Endodermal cell (in vitro differentiated cells): ENCODE measurements around the gene XKR7. TPM values are rescaled to one million over a fixed set of nuclear protein-coding genes. Genes with fewer than 3 reads are reported as not detected.

Source experiments
- DNase-seq: peaks from one replicate; pipeline ENCODE4 v3.0.0-alpha.2; 2017
- H3K27ac ChIP-seq: 2 replicates; pipeline ENCODE4 v1.5.1; 2013; ENCODE audit warnings: mild to moderate bottlenecking, low read depth, low read length, moderate library complexity
- H3K27me3 ChIP-seq: 2 replicates; pipeline ENCODE4 v1.6.1; 2013; ENCODE audit warnings: mild to moderate bottlenecking, low read length, moderate library complexity; ENCODE audit not compliant: insufficient read depth, control insufficient read depth, poor library complexity, severe bottlenecking
- H3K36me3 ChIP-seq: 2 replicates; pipeline ENCODE4 v1.7.0; 2013; ENCODE audit warnings: mild to moderate bottlenecking, low read length, moderate library complexity; ENCODE audit not compliant: control insufficient read depth, insufficient read depth
- H3K4me1 ChIP-seq: one replicate; pipeline ENCODE4 v1.7.0; 2013; ENCODE audit warnings: low read length; ENCODE audit not compliant: control insufficient read depth, insufficient read depth
- H3K4me3 ChIP-seq: 2 replicates; pipeline ENCODE4 v1.5.1; 2013; ENCODE audit warnings: mild to moderate bottlenecking, low read length, moderate library complexity
- H3K9ac ChIP-seq: 2 replicates; pipeline ENCODE4 v1.6.1; 2013; ENCODE audit warnings: mild to moderate bottlenecking, low read length, moderate library complexity; ENCODE audit not compliant: poor library complexity, severe bottlenecking; ENCODE audit errors: extremely low read depth
- H3K9me3 ChIP-seq: 2 replicates; pipeline ENCODE4 v1.6.1; 2013; ENCODE audit warnings: mild to moderate bottlenecking, low read length, moderate library complexity; ENCODE audit not compliant: control insufficient read depth
- H3K27ac Mint-ChIP-seq: 2 replicates; pipeline ENCODE4 v1.8.0; 2020; ENCODE audit warnings: mixed read lengths
- H3K27me3 Mint-ChIP-seq: 2 replicates; pipeline ENCODE4 v1.8.0; 2021; ENCODE audit warnings: mild to moderate bottlenecking, mixed read lengths; ENCODE audit not compliant: insufficient read depth
- H3K36me3 Mint-ChIP-seq: 2 replicates; pipeline ENCODE4 v1.8.0; 2020; ENCODE audit warnings: low read depth, mixed read lengths
- H3K4me1 Mint-ChIP-seq: 2 replicates; pipeline ENCODE4 v1.8.0; 2020; ENCODE audit warnings: mixed read lengths
- H3K4me3 Mint-ChIP-seq: 2 replicates; pipeline ENCODE4 v1.8.0; 2020; ENCODE audit warnings: mild to moderate bottlenecking, moderate library complexity, mixed read lengths
- H3K9me3 Mint-ChIP-seq: 2 replicates; pipeline ENCODE4 v1.8.0; 2020; ENCODE audit warnings: mild to moderate bottlenecking, mixed read lengths
- CTCF ChIP-seq: fragments of 200-600 bp; sonication (generic); conservative IDR thresholded peaks from 2 replicates; pipeline ENCODE4 v1.5.0; 2021; ENCODE audit warnings: antibody characterized with exemption, mild to moderate bottlenecking
- WGBS, 2 experiments: methylation state at CpG; one replicate each; pipeline versions ENCODE4 v1.1.5 to v1.1.7; 2013; ENCODE audit warnings: missing lambda C conversion rate in 2 of 2, mixed read lengths in 1 of 2; ENCODE audit not compliant: insufficient coverage in 1 of 2, insufficient read length in 1 of 2; 5-methylcytosine and 5-hydroxymethylcytosine counted together
- total RNA-seq, 2 donors: library from RNA; stranded (reverse); fragmentation: NEBNext Ultra II Directional in 1 of 2; extraction: Animal tissue kit (Norgen Biotek cat#: 25700) in 1 of 2; gene quantifications; 2 replicates in 1 of 2; 3 replicates in 1 of 2; pipeline ENCODE4 v1.2.1, GENCODE V29; 2021

Gene XKR7
- total RNA-seq, 2 donors from 2014 or later: 2.7 to 3.1 TPM

DNA sequence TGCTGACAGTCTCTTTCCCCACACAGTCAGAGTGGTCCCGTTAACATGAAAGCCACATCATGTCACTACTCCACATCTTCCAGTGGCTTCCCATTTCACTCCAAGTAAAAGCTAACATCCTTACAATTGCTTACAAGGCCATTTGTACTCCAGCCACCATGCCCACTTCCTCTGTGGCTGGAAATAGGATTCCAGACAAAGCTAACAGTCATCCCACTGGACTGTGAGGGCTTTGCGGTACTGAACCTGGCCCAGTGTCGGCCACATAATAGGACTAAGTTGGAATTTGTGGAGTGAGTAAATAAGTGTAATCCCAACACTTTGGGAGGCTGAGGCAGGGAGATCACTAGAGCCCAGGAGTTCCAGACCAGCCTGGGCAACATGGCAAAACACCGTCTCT is 53.1 kb downstream of the XKR7 start:
- no peaks in the 10 kb centered on the region for H3K9me3 ChIP-seq
- DNase-seq: no peak
- H3K9me3 Mint-ChIP-seq: no peaks in the 10 kb centered on the region
- 98 to 100% methylated on average over 2 to 4 of the region's 4 CpGs for WGBS, 2 experiments
- no peaks in the 10 kb centered on the region for H3K36me3 Mint-ChIP-seq
- H3K27ac ChIP-seq: no peak overlapping the region
- H3K27ac Mint-ChIP-seq: no peak overlapping the region
- H3K4me3 Mint-ChIP-seq: no peak overlapping the region
- H3K9ac ChIP-seq: no peak overlapping the region
- peaks cover 19% of the 10 kb centered on the region for H3K4me1 Mint-ChIP-seq
- H3K27me3 Mint-ChIP-seq: peaks cover 59% of the 10 kb centered on the region
- peaks cover 29% of the 10 kb centered on the region for H3K27me3 ChIP-seq
- no peak overlapping the region for H3K4me3 ChIP-seq
- H3K36me3 ChIP-seq: no peaks in the 10 kb centered on the region
- H3K4me1 ChIP-seq: no peaks in the 10 kb centered on the region
- no peak for TF ChIP-seq CTCF

DNA sequence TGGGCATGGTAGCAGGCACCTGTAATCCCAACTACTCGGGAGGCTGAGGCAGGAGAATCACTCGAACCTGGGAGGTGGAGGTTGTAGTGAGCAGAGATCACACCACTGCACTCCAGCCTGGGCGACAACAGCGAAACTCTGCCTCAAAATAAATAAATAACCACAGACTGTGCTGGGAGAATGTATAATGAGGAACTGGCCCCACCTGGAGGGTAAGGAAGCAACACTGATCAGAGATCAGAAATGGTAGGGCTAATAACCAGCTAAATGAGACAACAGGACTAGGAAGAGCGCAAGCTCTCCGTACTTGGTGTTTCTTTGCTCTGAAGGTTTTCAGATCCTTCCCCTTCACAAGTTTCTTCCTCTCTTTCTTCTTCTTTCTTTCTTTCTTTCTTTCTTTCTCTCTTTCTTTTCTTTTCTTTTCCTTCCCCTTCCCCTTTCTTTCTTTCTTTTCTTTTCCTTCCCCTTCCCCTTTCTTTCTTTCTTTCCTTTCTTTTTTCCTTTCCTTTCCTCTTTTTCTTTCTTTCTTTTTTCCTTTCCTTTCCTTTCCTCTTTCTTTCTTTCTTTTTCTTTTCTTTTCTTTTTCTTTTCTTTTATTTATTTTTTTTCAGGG is 56.8 kb downstream of the XKR7 start:
- H3K9me3 Mint-ChIP-seq: no peaks in the 10 kb centered on the region
- Histone ChIP-seq H3K36me3 (no peaks in the 10 kb centered on the region), H3K9me3 (no peaks in the 10 kb centered on the region), H3K27ac (no peak overlapping the region), H3K4me1 (no peaks in the 10 kb centered on the region), H3K4me3 (no peak overlapping the region), H3K27me3 (peaks cover 8% of the 10 kb centered on the region), H3K9ac (no peak overlapping the region)
- TF ChIP-seq CTCF: no peak
- no peaks in the 10 kb centered on the region for H3K36me3 Mint-ChIP-seq
- peaks cover 43% of the 10 kb centered on the region for H3K27me3 Mint-ChIP-seq
- H3K27ac Mint-ChIP-seq: no peak overlapping the region
- no peak for DNase-seq
- peaks cover 14% of the 10 kb centered on the region for H3K4me1 Mint-ChIP-seq
- no peak overlapping the region for H3K4me3 Mint-ChIP-seq
- whole genome bisulfite sequencing, 2 experiments: 90 to 100% methylated on average over 4 to 6 of the region's 6 CpGs

DNA sequence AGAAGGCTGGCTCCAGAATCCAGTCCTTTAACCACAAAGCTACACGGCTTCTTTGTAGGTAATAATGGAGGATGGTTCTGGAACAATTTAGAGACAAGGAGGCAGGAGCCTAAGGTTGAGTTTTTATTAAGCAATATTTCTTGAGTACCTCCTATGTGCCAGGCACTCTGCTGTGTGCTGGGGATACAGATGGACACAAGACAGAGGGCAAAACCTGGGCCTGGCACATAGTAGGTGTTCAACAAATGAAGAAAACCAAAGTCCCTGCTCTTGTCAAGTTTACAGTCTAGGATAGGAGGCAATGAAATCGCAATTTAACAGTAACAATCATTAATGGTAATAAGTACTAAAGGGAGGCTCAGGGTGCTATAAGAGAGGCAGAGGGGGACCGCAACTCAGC is 59.7 kb downstream of the XKR7 start:
- no peak overlapping the region for H3K4me3 Mint-ChIP-seq
- DNase-seq: no peak
- no peak overlapping the region for H3K9ac ChIP-seq
- peaks cover 40% of the 10 kb centered on the region for H3K27me3 Mint-ChIP-seq
- H3K9me3 Mint-ChIP-seq: no peaks in the 10 kb centered on the region
- H3K9me3 ChIP-seq: no peaks in the 10 kb centered on the region
- no peak overlapping the region for H3K4me3 ChIP-seq
- H3K27ac Mint-ChIP-seq: no peak overlapping the region
- H3K36me3 ChIP-seq: no peaks in the 10 kb centered on the region
- H3K4me1 Mint-ChIP-seq: peaks cover 14% of the 10 kb centered on the region
- no peaks in the 10 kb centered on the region for H3K36me3 Mint-ChIP-seq
- H3K27ac ChIP-seq: no peak overlapping the region
- no peaks in the 10 kb centered on the region for H3K4me1 ChIP-seq
- 100% methylated on average over 2 to 3 of the region's 3 CpGs for WGBS, 2 experiments
- H3K27me3 ChIP-seq: no peaks in the 10 kb centered on the region
- no peak for TF ChIP-seq CTCF
